GM12878 (cell line): Measurements from ENCODE around the gene RACGAP1.

Experiments used
- EGR1 ChIP-seq, 2 experiments: IDR thresholded peaks; 1 replicate in 1 of 2; 2 replicates in 1 of 2; pipeline ENCODE4 v1.6.1; 2011 to 2012; ENCODE audit warnings: low read depth in 2 of 2, low read length in 2 of 2, borderline replicate concordance in 1 of 2, mild to moderate bottlenecking in 1 of 2, moderate library complexity in 1 of 2
- HCFC1 ChIP-seq: fragments of 150-350 bp; IDR thresholded peaks from 2 replicates; pipeline ENCODE4 v1.6.1; 2014; ENCODE audit warnings: low read length
- PBX3 ChIP-seq: IDR thresholded peaks from 2 replicates; pipeline ENCODE4 v1.6.1; 2011; ENCODE audit warnings: mild to moderate bottlenecking, low read depth, low read length, moderate library complexity; ENCODE audit not compliant: insufficient replicate concordance
- POLR2AphosphoS2 ChIP-seq: IDR thresholded peaks from 2 replicates; pipeline ENCODE4 v1.6.1; 2011; ENCODE audit warnings: low read depth, mild to moderate bottlenecking, low read length, improper control_type of control experiment, moderate library complexity
- POLR2AphosphoS5 ChIP-seq: IDR thresholded peaks from 2 replicates; pipeline ENCODE4 v1.6.1; 2011; ENCODE audit warnings: mild to moderate bottlenecking, low read length, inconsistent platforms
- SMAD5 ChIP-seq: IDR thresholded peaks from 2 replicates; pipeline ENCODE4 v1.6.1; 2016; ENCODE audit warnings: antibody characterized with exemption, low read depth
- SP1 ChIP-seq: IDR thresholded peaks from one replicate; pipeline ENCODE4 v1.6.1; 2011; ENCODE audit warnings: low read depth, low read length
- TCF12 ChIP-seq: IDR thresholded peaks from 2 replicates; pipeline ENCODE4 v1.6.1; 2011; ENCODE audit warnings: low read depth, mild to moderate bottlenecking, low read length
- YY1 ChIP-seq: IDR thresholded peaks from 2 replicates; pipeline ENCODE4 v1.6.1; 2011; ENCODE audit warnings: low read depth, mild to moderate bottlenecking, low read length
- TF ChIP-seq, protein P1 (sequence below), 3 experiments: IDR thresholded peaks in 2 of 3; conservative IDR thresholded peaks in 1 of 3; 2 replicates each; pipeline ENCODE4 v1.5.1; 2011; ENCODE audit warnings: low read depth in 3 of 3, low read length in 3 of 3, mild to moderate bottlenecking in 3 of 3, control low read depth in 2 of 3, moderate library complexity in 2 of 3, inconsistent platforms in 1 of 3, mixed read lengths in 1 of 3; ENCODE audit not compliant: control insufficient read depth in 2 of 3, insufficient read depth in 1 of 3; ENCODE audit errors: extremely low read depth in 1 of 3

DNA sequence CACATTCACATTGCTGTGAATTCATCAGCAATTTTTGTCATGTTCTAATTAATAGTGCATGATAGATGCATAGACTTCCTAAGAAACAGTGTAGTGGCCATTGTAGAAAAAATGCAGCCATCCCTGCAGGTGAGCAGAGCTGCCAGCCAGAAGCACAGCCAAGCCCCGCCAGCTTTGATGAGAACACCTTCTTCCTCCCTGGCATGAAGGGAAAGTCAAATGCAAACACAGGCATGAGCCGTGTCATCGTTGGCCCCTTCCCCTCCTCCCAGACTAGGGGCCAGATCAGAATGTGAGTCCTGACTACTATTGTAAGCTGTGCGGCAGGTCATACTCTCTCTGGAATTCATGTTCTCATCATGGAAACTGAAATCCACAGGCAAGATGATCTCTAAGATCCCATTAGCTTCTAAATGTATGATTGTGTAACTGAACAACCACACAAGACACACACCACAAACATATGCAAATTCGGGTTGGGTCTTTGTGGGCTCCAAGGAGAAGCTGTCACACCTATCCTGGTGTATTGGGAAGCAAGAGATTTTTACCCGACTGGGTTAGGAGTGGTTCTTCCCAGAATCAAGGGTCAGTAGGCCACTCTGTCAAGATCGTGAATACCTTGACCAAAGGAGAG lies 77.6 kb downstream of the RACGAP1 start:
- TF ChIP-seq POLR2AphosphoS5 (no peak), HCFC1 (no peak), SMAD5 (no peak), EGR1 (IDR thresholded peaks at IDR 0.05; ENCODE audit: borderline replicate concordance in 1 of 2, low read depth in 2 of 2, low read length in 2 of 2) (no peak), YY1 (no peak), POLR2AphosphoS2 (no peak), TCF12 (no peak), PBX3 (no peak), SP1 (no peak)
- TF ChIP-seq, protein P1, sequence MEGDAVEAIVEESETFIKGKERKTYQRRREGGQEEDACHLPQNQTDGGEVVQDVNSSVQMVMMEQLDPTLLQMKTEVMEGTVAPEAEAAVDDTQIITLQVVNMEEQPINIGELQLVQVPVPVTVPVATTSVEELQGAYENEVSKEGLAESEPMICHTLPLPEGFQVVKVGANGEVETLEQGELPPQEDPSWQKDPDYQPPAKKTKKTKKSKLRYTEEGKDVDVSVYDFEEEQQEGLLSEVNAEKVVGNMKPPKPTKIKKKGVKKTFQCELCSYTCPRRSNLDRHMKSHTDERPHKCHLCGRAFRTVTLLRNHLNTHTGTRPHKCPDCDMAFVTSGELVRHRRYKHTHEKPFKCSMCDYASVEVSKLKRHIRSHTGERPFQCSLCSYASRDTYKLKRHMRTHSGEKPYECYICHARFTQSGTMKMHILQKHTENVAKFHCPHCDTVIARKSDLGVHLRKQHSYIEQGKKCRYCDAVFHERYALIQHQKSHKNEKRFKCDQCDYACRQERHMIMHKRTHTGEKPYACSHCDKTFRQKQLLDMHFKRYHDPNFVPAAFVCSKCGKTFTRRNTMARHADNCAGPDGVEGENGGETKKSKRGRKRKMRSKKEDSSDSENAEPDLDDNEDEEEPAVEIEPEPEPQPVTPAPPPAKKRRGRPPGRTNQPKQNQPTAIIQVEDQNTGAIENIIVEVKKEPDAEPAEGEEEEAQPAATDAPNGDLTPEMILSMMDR (IDR thresholded peaks at IDR 0.05 in 2 of 3, conservative IDR thresholded peaks at IDR 0.05 in 1 of 3; ENCODE audit: control insufficient read depth in 2 of 3, extremely low read depth in 1 of 3, insufficient read depth in 1 of 3, low read depth in 3 of 3, low read length in 3 of 3) = no peak
